A673 (cell line): ENCODE measurements around the gene BOK. TPM values are rescaled to one million over a fixed set of nuclear protein-coding genes. Genes with fewer than 3 reads are reported as not detected.
"Not testable (repeated sequence)": the region's sequence is repeated elsewhere in the genome, so short reads cannot be mapped to it uniquely, and the experiment has no call there.

Source experiments
- BruUV-seq: library from RNA; stranded (reverse); fragments of 400-500 nt; replicated peaks from 2 replicates; lab custom pipeline; 2021; lab: Mats Ljungman, UMichigan
- CTCF ChIA-PET: fragments of 300-600 bp; sonication (Branson Sonifier 250); formaldehyde crosslinking; loops from one replicate; lab custom pipeline; 2022; ENCODE audit warnings: antibody characterized with exemption; lab: Charles Lee
- POLR2A ChIA-PET: fragments of 300-600 bp; sonication (Branson Sonifier 250); formaldehyde crosslinking; loops from one replicate; lab custom pipeline; 2022; ENCODE audit warnings: antibody characterized with exemption; ENCODE audit not compliant: low non-redundant PET; lab: Charles Lee
- DNase-seq: peaks from one replicate; pipeline ENCODE4 v3.0.0-alpha.2; 2015; ENCODE audit warnings: low spot score
- H3K27ac ChIP-seq: fragments of 200-600 bp; sonication (generic); 2 replicates; pipeline ENCODE4 v1.5.1; 2016; ENCODE audit warnings: mixed run types, low read depth, mild to moderate bottlenecking, mixed read lengths, antibody characterized with exemption, low read length; ENCODE audit not compliant: poor library complexity, severe bottlenecking
- H3K27me3 ChIP-seq: fragments of 200-600 bp; sonication (generic); replicated peaks from 2 replicates; pipeline ENCODE4 v1.6.1; 2017; ENCODE audit warnings: mixed run types, low read depth, mild to moderate bottlenecking, mixed read lengths, antibody characterized with exemption, low read length; ENCODE audit not compliant: insufficient read depth, poor library complexity
- H3K36me3 ChIP-seq: fragments of 200-600 bp; sonication (generic); 2 replicates; pipeline ENCODE4 v1.6.1; 2016; ENCODE audit warnings: mixed run types, mild to moderate bottlenecking, mixed read lengths, antibody characterized with exemption, low read length; ENCODE audit not compliant: insufficient read depth, poor library complexity, severe bottlenecking
- H3K4me1 ChIP-seq: fragments of 200-600 bp; sonication (generic); 2 replicates; pipeline ENCODE4 v1.6.1; 2017; ENCODE audit warnings: mixed run types, mild to moderate bottlenecking, mixed read lengths, antibody characterized with exemption, low read length; ENCODE audit not compliant: insufficient read depth, poor library complexity, severe bottlenecking
- H3K4me3 ChIP-seq: fragments of 200-600 bp; sonication (generic); 2 replicates; pipeline ENCODE4 v1.5.1; 2016; ENCODE audit warnings: low read depth, mixed run types, mild to moderate bottlenecking, mixed read lengths, low read length; ENCODE audit not compliant: poor library complexity, severe bottlenecking
- H3K9me3 ChIP-seq: fragments of 200-600 bp; sonication (generic); 2 replicates; pipeline ENCODE4 v1.6.1; 2016; ENCODE audit warnings: mixed run types, low read depth, mild to moderate bottlenecking, mixed read lengths, antibody characterized with exemption, low read length; ENCODE audit not compliant: poor library complexity, severe bottlenecking
- CTCF ChIP-seq: fragments of 300-800, 200-600 bp; sonication (generic); conservative IDR thresholded peaks from 2 replicates; pipeline ENCODE4 v1.5.1; 2017; ENCODE audit warnings: low read depth, mild to moderate bottlenecking, antibody characterized with exemption, low read length, moderate library complexity, mixed read lengths
- EZH2 ChIP-seq: fragments of 200-600 bp; sonication (generic); IDR thresholded peaks from 2 replicates; pipeline ENCODE4 v1.6.1; 2017; ENCODE audit warnings: borderline replicate concordance, low read depth, mild to moderate bottlenecking, mixed read lengths, antibody characterized with exemption, low read length; ENCODE audit not compliant: poor library complexity, severe bottlenecking
- intact Hi-C: fragments of 100-400 bp; cut with micrococcal nuclease; formaldehyde crosslinking; loops from one replicate; pipeline ENCODE4 v1.10.0; 2022; ENCODE audit not compliant: unreplicated experiment
- total RNA-seq: library from RNA; stranded (reverse); gene quantifications from 2 replicates; pipeline ENCODE4 v1.2.3, GENCODE V29; 2021

The BOK gene
- total RNA-seq, 1 experiment from 2014 or later, result 2.7 TPM

- no peak for TF ChIP-seq CTCF
- no peak for TF ChIP-seq EZH2
- intact Hi-C loops, result no loop called here
- H3K27me3 ChIP-seq, result no peaks in the 10 kb centered on the region
- BruUV-seq, result no TSS peak
- H3K27ac ChIP-seq, result no peak overlapping the region
- no peaks in the 10 kb centered on the region for H3K36me3 ChIP-seq
- H3K4me1 ChIP-seq, result no peaks in the 10 kb centered on the region
- no peak for DNase-seq
- CTCF ChIA-PET, result no interaction called here
- H3K9me3 ChIP-seq, result no peaks in the 10 kb centered on the region
- no peak overlapping the region for H3K4me3 ChIP-seq
- POLR2A ChIA-PET, result no interaction called here
Measured at GRCh38 chr2:241571821-241572620, 13.5 kb downstream of the BOK start.

- CTCF ChIA-PET, DNase-seq, intact Hi-C loops, H3K9me3 ChIP-seq, POLR2A ChIA-PET, H3K27me3 ChIP-seq, H3K36me3 ChIP-seq, BruUV-seq, H3K4me1 ChIP-seq, H3K4me3 ChIP-seq, H3K27ac ChIP-seq: not testable (repeated sequence)
Measured at GRCh38 chr2:241572915-241573651, 14.5 kb downstream of the BOK start.

- intact Hi-C loops, result no loop called here
- no peak for DNase-seq
- Histone ChIP-seq H3K4me1 (peaks cover 3% of the 10 kb centered on the region), H3K27me3 (no peaks in the 10 kb centered on the region), H3K9me3 (no peaks in the 10 kb centered on the region), H3K36me3 (no peaks in the 10 kb centered on the region), H3K4me3 (no peak overlapping the region), H3K27ac (no peak overlapping the region)
- CTCF ChIA-PET, result no interaction called here
- no TSS peak for BruUV-seq
- POLR2A ChIA-PET, result no interaction called here
- no peak for TF ChIP-seq CTCF
- TF ChIP-seq EZH2, result no peak
Measured at GRCh38 chr2:241573741-241574140, 15.2 kb downstream of the BOK start.
